ENCODE data around the gene MUC5AC.
"Not testable (repeated sequence)": the region's sequence is repeated elsewhere in the genome, so short reads cannot be mapped to it uniquely, and the experiment has no call there.

DNA sequence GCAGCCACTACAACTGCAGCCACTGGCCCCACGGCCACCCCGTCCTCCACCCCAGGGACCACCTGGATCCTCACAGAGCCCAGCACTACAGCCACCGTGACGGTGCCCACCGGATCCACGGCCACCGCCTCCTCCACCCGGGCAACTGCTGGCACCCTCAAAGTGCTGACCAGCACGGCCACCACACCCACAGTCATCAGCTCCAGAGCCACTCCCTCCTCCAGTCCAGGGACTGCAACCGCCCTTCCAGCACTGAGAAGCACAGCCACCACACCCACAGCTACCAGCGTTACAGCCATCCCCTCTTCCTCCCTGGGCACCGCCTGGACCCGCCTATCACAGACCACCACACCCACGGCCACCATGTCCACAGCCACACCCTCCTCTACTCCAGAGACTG, 88.5 kb downstream of the MUC5AC start:
- TF ChIP-seq CTCF, POLR2A (IDR thresholded peaks at IDR 0.05): not testable (repeated sequence)
